Lung (tissue), 12 donors: Measurements from ENCODE around the gene RAB3GAP1. TPM values are rescaled to one million over a fixed set of nuclear protein-coding genes. Genes with fewer than 3 reads are reported as not detected.
"Not testable (repeated sequence)": the region's sequence is repeated elsewhere in the genome, so short reads cannot be mapped to it uniquely, and the experiment has no call there.

ENCODE experiments used
- ATAC-seq: fragments of 200-7000 bp; cut with Tn5 transposase; one replicate; pipeline ENCODE4 v1.9.1; 2020; ENCODE audit warnings: moderate number of reproducible peaks; ENCODE audit not compliant: insufficient read depth, low FRiP score
- DNase-seq, 3 donors: peaks; one replicate each; pipeline ENCODE4 v3.0.0-alpha.2; 2013 to 2017
- H3K27ac ChIP-seq, 2 donors: one replicate each; pipeline ENCODE4 v1.5.1; 2013; ENCODE audit warnings: mild to moderate bottlenecking in 2 of 2, moderate library complexity in 2 of 2, control low read depth in 1 of 2, inconsistent platforms in 1 of 2, low read depth in 1 of 2, low read length in 1 of 2
- H3K27me3 ChIP-seq, 3 donors: one replicate each; pipeline ENCODE4 v1.5.1; 2013; ENCODE audit warnings: low read length in 2 of 3; ENCODE audit not compliant: control insufficient read depth in 3 of 3, insufficient read depth in 3 of 3
- H3K36me3 ChIP-seq, 4 donors: one replicate each; pipeline ENCODE4 v1.5.1; 2013; ENCODE audit warnings: low read length in 4 of 4, mild to moderate bottlenecking in 1 of 4, moderate library complexity in 1 of 4; ENCODE audit not compliant: control insufficient read depth in 4 of 4, insufficient read depth in 4 of 4
- H3K4me1 ChIP-seq, 5 donors: one replicate each; pipeline ENCODE4 v1.5.1; 2013; ENCODE audit warnings: low read length in 5 of 5, mild to moderate bottlenecking in 2 of 5, moderate library complexity in 1 of 5; ENCODE audit not compliant: control insufficient read depth in 5 of 5, insufficient read depth in 5 of 5
- H3K4me3 ChIP-seq: one replicate; pipeline ENCODE4 v1.5.1; 2013; ENCODE audit warnings: mild to moderate bottlenecking, control low read depth, moderate library complexity
- H3K9ac ChIP-seq, 2 donors: one replicate each; pipeline ENCODE4 v1.5.1; 2013; ENCODE audit warnings: low read length in 2 of 2, control low read depth in 1 of 2; ENCODE audit not compliant: insufficient read depth in 1 of 2
- H3K9me3 ChIP-seq, 4 donors: one replicate each; pipeline ENCODE4 v1.5.1; 2013; ENCODE audit warnings: low read length in 3 of 4, mild to moderate bottlenecking in 1 of 4, moderate library complexity in 1 of 4; ENCODE audit not compliant: control insufficient read depth in 4 of 4, insufficient read depth in 3 of 4
- WGBS, 2 donors: extraction: QIAGEN DNeasy Blood & Tissue Kit; methylation state at CpG; one replicate each; pipeline ENCODE4 v1.1.7; 2013; 5-methylcytosine and 5-hydroxymethylcytosine counted together
- polyA plus RNA-seq, 2 donors: library from polyadenylated mRNA; stranded (reverse); fragments of 200-250 nt; gene quantifications; one replicate each; pipeline ENCODE4 v1.2.1, GENCODE V29; 2013
- total RNA-seq, 2 donors: library from RNA; depleted of rRNA in 1 of 2; stranded (reverse); fragments of >200 nt in 1 of 2; gene quantifications; one replicate each; pipeline ENCODE4 v1.2.1, GENCODE V29; 2014 to 2021
- TF ChIP-seq, protein P1 (sequence below): IDR thresholded peaks from 2 replicates; pipeline ENCODE4 v1.5.1; 2012; ENCODE audit warnings: mild to moderate bottlenecking; ENCODE audit errors: control extremely low read depth, extremely low read depth
- donor health status: control.
- donor health status: control.
- donor health status: Bipolar disorder and iron deficiency.
- donor health status: healthy.
- donor health status: DM: yes; HTN: yes; CAD: no.

Gene RAB3GAP1
- total and polyA plus RNA-seq, 4 donors: 15.2 to 107 (median 25.4) TPM

DNA sequence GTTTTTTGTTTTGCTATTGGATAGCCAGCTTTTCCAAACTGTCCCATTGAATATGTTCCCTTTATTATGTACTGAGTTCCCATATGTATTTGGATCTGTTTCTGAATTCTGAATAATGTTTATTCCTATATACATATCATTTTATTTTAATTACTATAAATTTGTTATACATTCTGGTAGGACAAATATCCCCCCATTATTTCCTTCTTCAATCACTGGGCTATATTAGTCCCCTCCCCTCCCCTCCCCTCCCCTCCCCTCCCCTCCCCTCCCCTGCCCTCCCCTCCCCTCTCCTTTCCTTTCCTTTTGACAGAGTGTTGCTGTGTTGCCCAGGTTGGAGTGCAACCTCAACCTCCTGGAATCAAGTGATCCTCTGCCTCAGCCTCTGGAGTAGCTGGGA lies 26.3 kb downstream of the RAB3GAP1 start:
- Histone ChIP-seq H3K9ac (no peak overlapping the region), H3K9me3 (no peaks in the 10 kb centered on the region), H3K27ac (no peak overlapping the region), H3K4me3 (no peak overlapping the region), H3K27me3 (no peaks in the 10 kb centered on the region), H3K4me1 (peaks cover 0 to 5% (median 0%) of the 10 kb centered on the region in 5 donors), H3K36me3 (peaks cover 0 to 4% (median 2%) of the 10 kb centered on the region in 4 donors)
- ATAC-seq (no peak), DNase-seq (no peak)
- TF ChIP-seq, protein P1, sequence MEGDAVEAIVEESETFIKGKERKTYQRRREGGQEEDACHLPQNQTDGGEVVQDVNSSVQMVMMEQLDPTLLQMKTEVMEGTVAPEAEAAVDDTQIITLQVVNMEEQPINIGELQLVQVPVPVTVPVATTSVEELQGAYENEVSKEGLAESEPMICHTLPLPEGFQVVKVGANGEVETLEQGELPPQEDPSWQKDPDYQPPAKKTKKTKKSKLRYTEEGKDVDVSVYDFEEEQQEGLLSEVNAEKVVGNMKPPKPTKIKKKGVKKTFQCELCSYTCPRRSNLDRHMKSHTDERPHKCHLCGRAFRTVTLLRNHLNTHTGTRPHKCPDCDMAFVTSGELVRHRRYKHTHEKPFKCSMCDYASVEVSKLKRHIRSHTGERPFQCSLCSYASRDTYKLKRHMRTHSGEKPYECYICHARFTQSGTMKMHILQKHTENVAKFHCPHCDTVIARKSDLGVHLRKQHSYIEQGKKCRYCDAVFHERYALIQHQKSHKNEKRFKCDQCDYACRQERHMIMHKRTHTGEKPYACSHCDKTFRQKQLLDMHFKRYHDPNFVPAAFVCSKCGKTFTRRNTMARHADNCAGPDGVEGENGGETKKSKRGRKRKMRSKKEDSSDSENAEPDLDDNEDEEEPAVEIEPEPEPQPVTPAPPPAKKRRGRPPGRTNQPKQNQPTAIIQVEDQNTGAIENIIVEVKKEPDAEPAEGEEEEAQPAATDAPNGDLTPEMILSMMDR: no peak

DNA sequence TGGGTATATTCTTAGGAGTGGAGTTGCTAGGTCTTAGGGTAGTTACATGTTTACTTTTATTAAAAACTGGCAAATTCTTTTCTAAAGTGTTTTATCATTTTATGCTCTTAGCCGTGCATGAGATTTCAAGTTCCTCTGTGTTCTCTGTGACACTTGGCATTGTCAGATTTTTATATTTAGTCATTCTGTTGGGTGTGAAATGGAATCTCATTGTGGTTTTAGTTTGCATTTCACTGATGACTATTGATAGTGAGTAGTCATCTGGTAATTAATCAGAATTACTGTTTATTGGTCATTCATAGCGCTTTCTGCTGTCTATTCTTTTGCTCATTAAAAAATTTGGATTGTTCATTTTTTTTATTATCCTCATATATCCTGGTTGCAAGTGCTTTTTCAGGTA lies 34.1 kb downstream of the RAB3GAP1 start:
- Histone ChIP-seq H3K4me1 (peaks cover 0 to 2% (median 0%) of the 10 kb centered on the region in 5 donors), H3K27me3 (no peaks in the 10 kb centered on the region), H3K9me3 (peaks cover 0 to 2% (median 0%) of the 10 kb centered on the region in 4 donors), H3K4me3 (no peak overlapping the region), H3K27ac (no peak overlapping the region), H3K9ac (no peak overlapping the region), H3K36me3 (peaks cover 0 to 4% (median 1%) of the 10 kb centered on the region in 4 donors)
- 87 to 88% methylated on average over 2 of the region's 2 CpGs for WGBS, 2 donors
- TF ChIP-seq, protein P1: no peak
- DNase-seq: no peak
- no peak for ATAC-seq

DNA sequence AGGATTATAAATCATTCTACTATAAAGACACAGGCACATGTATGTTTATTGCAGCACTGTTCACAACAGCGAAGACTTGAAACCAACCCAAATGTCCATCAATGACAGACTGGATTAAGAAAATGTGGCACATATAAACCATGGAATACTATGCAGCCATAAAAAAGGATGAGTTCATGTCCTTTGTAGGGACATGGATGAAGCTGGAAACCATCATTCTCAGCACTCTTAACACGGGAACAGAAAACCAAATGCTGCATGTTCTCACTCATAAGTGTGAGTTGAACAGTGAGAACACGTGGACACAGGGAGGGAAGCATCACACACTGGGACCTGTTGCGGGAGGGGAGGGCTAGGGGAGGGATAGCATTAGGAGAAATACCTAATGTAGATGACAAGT lies 37.5 kb downstream of the RAB3GAP1 start:
- not testable (repeated sequence) for DNase-seq, H3K4me3 ChIP-seq, H3K27me3 ChIP-seq, ATAC-seq, H3K27ac ChIP-seq, H3K9me3 ChIP-seq, H3K9ac ChIP-seq, H3K4me1 ChIP-seq
- H3K36me3 ChIP-seq: peaks cover 2 to 10% (median 5%) of the 10 kb centered on the region in 4 donors
- WGBS, 2 donors: 98% methylated on average over 4 of the region's 4 CpGs

DNA sequence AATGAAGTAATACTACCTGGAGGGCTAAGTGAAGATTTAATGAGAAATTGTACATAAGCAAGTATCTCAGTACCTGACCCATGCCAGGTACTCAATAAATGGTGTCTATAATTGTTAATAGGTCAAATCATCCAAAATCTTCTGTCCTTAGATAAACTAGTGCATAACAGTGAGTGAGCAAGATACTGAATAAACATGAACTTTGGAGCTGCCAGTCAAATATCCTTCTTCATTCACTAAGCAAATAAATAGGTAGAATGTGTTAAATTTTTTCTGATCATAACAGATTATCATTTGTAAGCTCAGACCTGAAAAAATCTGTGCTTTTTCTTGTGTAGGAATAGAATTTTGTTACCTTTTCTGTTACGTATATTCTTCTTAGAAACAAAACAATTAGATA lies 39.6 kb downstream of the RAB3GAP1 start:
- peaks cover 5 to 13% (median 10%) of the 10 kb centered on the region in 4 donors for H3K36me3 ChIP-seq
- 93 to 98% methylated on average over 1 of the region's 1 CpG for WGBS, 2 donors
- TF ChIP-seq, protein P1: no peak

More for the DNA sequence above, 39.6 kb downstream of the RAB3GAP1 start:
- DNase-seq: no peak
- Histone ChIP-seq H3K9ac (no peak overlapping the region), H3K4me1 (no peaks in the 10 kb centered on the region), H3K4me3 (no peak overlapping the region), H3K27ac (no peak overlapping the region), H3K27me3 (no peaks in the 10 kb centered on the region), H3K9me3 (peaks cover 0 to 2% (median 0%) of the 10 kb centered on the region in 4 donors)
- no peak for ATAC-seq
